Stimulated activated memory B cell treated with anti-CD40 and anti-IgM and Interleukin-4, amounts not matched to agents 10 μg/mL and 1 μg/mL and 100 μg/mL, for 72 hours (primary cell): Measurements from ENCODE around the gene TPPP.

Experiments
- ATAC-seq: fragments of 150-1000 bp; cut with Tn5 transposase; 2 replicates; pipeline ENCODE4 v1.10.0; 2021
- H3K27ac Mint-ChIP-seq: one replicate; pipeline ENCODE4 v1.8.0; 2022; ENCODE audit warnings: mild to moderate bottlenecking, mixed read lengths
- H3K27me3 Mint-ChIP-seq: one replicate; pipeline ENCODE4 v1.8.0; 2022; ENCODE audit warnings: mixed read lengths
- H3K36me3 Mint-ChIP-seq: one replicate; pipeline ENCODE4 v1.8.0; 2022; ENCODE audit warnings: mixed read lengths
- H3K4me1 Mint-ChIP-seq: one replicate; pipeline ENCODE4 v1.8.0; 2022; ENCODE audit warnings: mixed read lengths
- H3K4me3 Mint-ChIP-seq: one replicate; pipeline ENCODE4 v1.8.0; 2022; ENCODE audit warnings: mild to moderate bottlenecking, moderate library complexity, mixed read lengths
- H3K9me3 Mint-ChIP-seq: one replicate; pipeline ENCODE4 v1.8.0; 2022; ENCODE audit warnings: mixed read lengths

TPPP gene

GRCh38 chr5:622359-622758, 70.8 kb downstream of the TPPP start:
- Mint-ChIP-seq H3K4me1 (no peaks in the 10 kb centered on the region), H3K27ac (no peak overlapping the region), H3K36me3 (peaks cover 81% of the 10 kb centered on the region), H3K9me3 (no peaks in the 10 kb centered on the region), H3K4me3 (no peak overlapping the region), H3K27me3 (no peaks in the 10 kb centered on the region)
- no peak for ATAC-seq

DNA sequence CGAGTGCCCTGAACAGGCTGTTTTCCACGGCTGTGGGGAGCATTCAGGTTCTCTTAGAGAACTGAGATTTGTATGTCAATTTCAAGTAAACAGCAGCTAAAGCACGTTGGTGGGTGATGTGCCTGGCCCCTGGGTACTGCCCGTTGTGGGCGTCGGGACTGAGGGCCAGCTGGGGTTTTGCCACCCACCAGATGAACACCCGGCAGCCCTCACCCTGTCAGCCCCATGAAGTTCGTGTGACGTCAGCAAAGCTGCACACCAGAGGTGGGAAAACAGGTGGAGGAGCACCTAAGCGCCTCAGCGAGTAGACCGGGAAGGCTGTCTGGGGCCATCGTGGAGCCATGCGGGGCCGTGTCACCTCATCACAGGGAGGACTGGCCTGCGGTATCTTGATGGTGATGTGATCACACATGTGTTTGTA, 71.8 kb downstream of the TPPP start:
- no peak for ATAC-seq
- H3K36me3 Mint-ChIP-seq = peaks cover 78% of the 10 kb centered on the region
- H3K27ac Mint-ChIP-seq = no peak overlapping the region
- H3K27me3 Mint-ChIP-seq = no peaks in the 10 kb centered on the region
- no peak overlapping the region for H3K4me3 Mint-ChIP-seq
- peaks cover 6% of the 10 kb centered on the region for H3K4me1 Mint-ChIP-seq
- H3K9me3 Mint-ChIP-seq = no peaks in the 10 kb centered on the region

- Mint-ChIP-seq H3K4me3 (no peak overlapping the region), H3K27me3 (no peaks in the 10 kb centered on the region), H3K9me3 (peaks cover under 1% of the 10 kb centered on the region), H3K36me3 (peaks cover 78% of the 10 kb centered on the region), H3K4me1 (peaks cover 12% of the 10 kb centered on the region), H3K27ac (no peak overlapping the region)
- no peak for ATAC-seq
Measured at GRCh38 chr5:620586-621180, 72.5 kb downstream of the TPPP start.

GRCh38 chr5:620152-620551, 73.0 kb downstream of the TPPP start:
- H3K4me1 Mint-ChIP-seq = peaks cover 18% of the 10 kb centered on the region
- no peak overlapping the region for H3K27ac Mint-ChIP-seq
- peaks cover 3% of the 10 kb centered on the region for H3K9me3 Mint-ChIP-seq
- H3K36me3 Mint-ChIP-seq = peaks cover 78% of the 10 kb centered on the region
- ATAC-seq = no peak
- no peaks in the 10 kb centered on the region for H3K27me3 Mint-ChIP-seq
- H3K4me3 Mint-ChIP-seq = no peak overlapping the region

- ATAC-seq = no peak
- H3K4me3 Mint-ChIP-seq = no peak overlapping the region
- peaks cover 25% of the 10 kb centered on the region for H3K4me1 Mint-ChIP-seq
- H3K36me3 Mint-ChIP-seq = peaks cover 78% of the 10 kb centered on the region
- no peak overlapping the region for H3K27ac Mint-ChIP-seq
- no peaks in the 10 kb centered on the region for H3K27me3 Mint-ChIP-seq
- peaks cover 3% of the 10 kb centered on the region for H3K9me3 Mint-ChIP-seq
Measured at GRCh38 chr5:619444-619843, 73.7 kb downstream of the TPPP start.

GRCh38 chr5:618450-618849, 74.7 kb downstream of the TPPP start:
- peaks cover 3% of the 10 kb centered on the region for H3K9me3 Mint-ChIP-seq
- no peaks in the 10 kb centered on the region for H3K27me3 Mint-ChIP-seq
- peaks cover 33% of the 10 kb centered on the region for H3K4me1 Mint-ChIP-seq
- H3K4me3 Mint-ChIP-seq = no peak overlapping the region
- no peak overlapping the region for H3K27ac Mint-ChIP-seq
- no peak for ATAC-seq
- peaks cover 74% of the 10 kb centered on the region for H3K36me3 Mint-ChIP-seq

- no peak for ATAC-seq
- Mint-ChIP-seq H3K36me3 (peaks cover 77% of the 10 kb centered on the region), H3K4me3 (no peak overlapping the region), H3K27me3 (no peaks in the 10 kb centered on the region), H3K27ac (no peak overlapping the region), H3K4me1 (peaks cover 38% of the 10 kb centered on the region), H3K9me3 (peaks cover 5% of the 10 kb centered on the region)
Measured at GRCh38 chr5:617896-618295, 75.3 kb downstream of the TPPP start.

- no peak for ATAC-seq
- no peak overlapping the region for H3K27ac Mint-ChIP-seq
- no peaks in the 10 kb centered on the region for H3K27me3 Mint-ChIP-seq
- peaks cover 43% of the 10 kb centered on the region for H3K4me1 Mint-ChIP-seq
- H3K36me3 Mint-ChIP-seq = peaks cover 71% of the 10 kb centered on the region
- no peak overlapping the region for H3K4me3 Mint-ChIP-seq
- peaks cover 6% of the 10 kb centered on the region for H3K9me3 Mint-ChIP-seq
Measured at GRCh38 chr5:616484-617039, 76.6 kb downstream of the TPPP start.

GRCh38 chr5:612498-613424, 80.4 kb downstream of the TPPP start:
- Mint-ChIP-seq H3K27ac (peak overlapping the region; percentile 78), H3K9me3 (peaks cover 6% of the 10 kb centered on the region), H3K4me1 (peaks cover 66% of the 10 kb centered on the region), H3K36me3 (peaks cover 34% of the 10 kb centered on the region), H3K27me3 (peaks cover 10% of the 10 kb centered on the region), H3K4me3 (peak overlapping the region; percentile 95)
- peak; percentile 55 for ATAC-seq

GRCh38 chr5:611731-612486, 81.2 kb downstream of the TPPP start, which contains the start of gene CEP72:
Gene CEP72, plus strand, starts transcription at chr5:612340. Its CDS starts 22 bp downstream, at chr5:612362.
- Mint-ChIP-seq H3K4me3 (peak within 1 kb of the TSS; percentile 95), H3K27ac (peak within 1 kb of the TSS; percentile 78), H3K9me3 (peaks cover 6% of the 10 kb centered on the region), H3K36me3 (peaks cover 30% of the 10 kb centered on the region), H3K27me3 (peaks cover 18% of the 10 kb centered on the region), H3K4me1 (peaks cover 73% of the 10 kb centered on the region)
- peak; percentile 89 for ATAC-seq

DNA sequence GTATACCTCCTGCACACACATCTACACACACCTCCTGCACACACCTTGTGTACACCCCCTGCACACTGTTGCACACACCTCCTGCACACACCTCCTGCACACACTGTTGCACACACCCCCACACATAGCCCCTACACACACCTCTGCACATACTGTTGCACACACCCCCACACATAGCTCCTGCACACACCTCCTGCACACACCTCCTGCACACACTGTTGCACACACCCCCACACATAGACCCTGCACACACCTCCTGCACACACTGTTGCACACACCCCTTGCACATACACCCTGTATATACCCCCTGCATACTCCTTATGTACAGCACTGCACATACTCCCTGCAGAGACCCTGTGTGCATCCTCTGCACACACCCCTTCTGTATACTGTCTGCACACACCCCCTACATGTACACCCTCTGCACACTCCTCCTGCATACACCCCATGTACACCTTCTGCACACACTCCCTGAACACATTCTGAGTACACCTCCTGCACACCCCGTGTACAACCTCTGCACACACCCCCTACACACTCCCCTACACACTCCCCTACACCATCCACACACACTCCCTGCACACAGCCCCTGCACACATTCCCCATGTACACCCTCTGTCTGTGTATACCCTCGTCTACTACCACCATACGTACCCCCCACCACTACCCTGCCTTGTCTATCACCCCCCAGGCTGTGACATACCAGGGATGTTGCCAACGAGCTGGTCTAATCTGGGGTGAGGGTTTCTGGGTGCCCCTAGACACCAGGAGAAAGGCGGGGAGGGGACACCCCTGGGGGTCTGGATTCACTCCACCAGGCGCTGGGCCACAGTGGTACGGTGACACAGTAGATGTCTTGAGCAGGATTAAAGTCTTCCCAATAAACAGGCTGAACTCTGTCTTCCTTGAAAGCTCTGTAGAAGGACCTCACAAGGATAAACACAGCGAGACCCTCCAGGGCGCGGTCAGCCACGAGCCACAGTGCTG, 82.1 kb downstream of the TPPP start:
- H3K4me3 Mint-ChIP-seq = peak overlapping the region; percentile 95
- peaks cover 22% of the 10 kb centered on the region for H3K36me3 Mint-ChIP-seq
- H3K9me3 Mint-ChIP-seq = peaks cover 6% of the 10 kb centered on the region
- ATAC-seq = no peak
- H3K4me1 Mint-ChIP-seq = peaks cover 66% of the 10 kb centered on the region
- peak overlapping the region; percentile 78 for H3K27ac Mint-ChIP-seq
- peaks cover 23% of the 10 kb centered on the region for H3K27me3 Mint-ChIP-seq

- no peak for ATAC-seq
- H3K9me3 Mint-ChIP-seq = peaks cover 3% of the 10 kb centered on the region
- H3K27me3 Mint-ChIP-seq = peaks cover 31% of the 10 kb centered on the region
- H3K27ac Mint-ChIP-seq = no peak overlapping the region
- H3K4me1 Mint-ChIP-seq = peaks cover 58% of the 10 kb centered on the region
- peaks cover 14% of the 10 kb centered on the region for H3K36me3 Mint-ChIP-seq
- H3K4me3 Mint-ChIP-seq = no peak overlapping the region
Measured at GRCh38 chr5:610011-610743, 83.0 kb downstream of the TPPP start.
